ENCODE data around the gene ZNF431. TPM values are rescaled to one million over a fixed set of nuclear protein-coding genes. Genes with fewer than 3 reads are reported as not detected.

Gene ZNF431
- total and polyA plus RNA-seq, 2 of the 8 experiments (the other 6 are each of a cell fraction or from before 2014, with no cell fraction given) = 6.7 to 43.2 TPM

DNA sequence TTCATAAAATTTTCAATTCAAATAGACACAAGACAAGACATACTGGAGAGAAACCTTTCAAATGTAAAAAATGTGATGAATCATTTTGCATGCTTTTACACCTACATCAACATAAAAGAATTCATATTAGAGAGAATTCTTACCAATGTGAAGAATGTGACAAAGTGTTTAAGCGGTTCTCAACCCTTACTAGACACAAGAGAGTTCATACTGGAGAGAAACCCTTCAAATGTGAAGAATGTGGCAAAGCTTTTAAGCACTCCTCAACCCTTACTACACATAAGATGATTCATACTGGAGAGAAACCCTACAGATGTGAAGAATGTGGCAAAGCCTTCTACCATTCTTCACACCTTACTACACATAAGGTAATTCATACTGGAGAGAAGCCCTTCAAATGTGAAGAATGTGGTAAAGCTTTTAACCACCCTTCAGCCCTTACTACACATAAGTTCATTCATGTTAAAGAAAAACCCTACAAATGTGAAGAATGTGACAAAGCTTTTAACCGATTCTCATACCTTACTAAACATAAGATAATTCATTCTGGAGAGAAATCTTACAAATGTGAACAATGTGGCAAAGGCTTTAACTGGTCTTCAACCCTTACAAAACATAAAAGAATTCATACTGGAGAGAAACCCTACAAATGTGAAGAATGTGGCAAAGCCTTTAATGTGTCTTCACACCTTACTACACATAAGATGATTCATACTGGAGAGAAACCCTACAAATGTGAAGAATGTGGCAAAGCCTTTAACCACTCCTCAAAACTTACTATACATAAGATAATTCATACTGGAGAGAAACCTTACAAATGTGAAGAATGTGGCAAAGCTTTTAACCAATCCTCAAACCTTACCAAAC is 24.6 kb upstream of the ZNF431 start (continued):
- TF ChIP-seq RFX5 (IDR thresholded peaks at IDR 0.05; ENCODE audit: borderline replicate concordance, low read depth, low read length) = no peak
- no peak for TF ChIP-seq POLR2A (IDR thresholded peaks at IDR 0.05; ENCODE audit: control extremely low read depth in 1 of 2, low read depth in 2 of 2, low read length in 2 of 2)
- no peak for TF ChIP-seq NANOG (IDR thresholded peaks at IDR 0.05; ENCODE audit: insufficient read depth, low read depth, low read length, poor library complexity, severe bottlenecking)
- TF ChIP-seq TCF12 (IDR thresholded peaks at IDR 0.05; ENCODE audit: low read depth, low read length) = no peak
- TF ChIP-seq GTF2F1 (IDR thresholded peaks at IDR 0.05; ENCODE audit: borderline replicate concordance, low read depth, low read length) = no peak
